Gastrocnemius medialis (tissue), 4 donors: ENCODE measurements around the gene AMT. TPM values are rescaled to one million over a fixed set of nuclear protein-coding genes. Genes with fewer than 3 reads are reported as not detected.

Source experiments
- ATAC-seq, 2 donors: fragments of 150-250 bp; one replicate each; pipeline ENCODE4 v1.9.1; 2016
- DNase-seq, 2 donors: peaks; one replicate each; pipeline ENCODE4 v3.0.0-alpha.2; 2019
- H3K27ac ChIP-seq, 4 donors: fragments of 200-600 bp; sonication (generic); 1 replicate in 1 of 4; 2 replicates in 3 of 4; pipeline ENCODE4 v1.5.1; 2016 to 2018; ENCODE audit warnings: mild to moderate bottlenecking in 2 of 4, moderate library complexity in 1 of 4
- H3K27me3 ChIP-seq, 3 donors: fragments of 200-600 bp; sonication (generic) in 2 of 3; 1 replicate in 1 of 3; 2 replicates in 2 of 3; pipeline versions ENCODE4 v1.5.1 to v1.6.0; 2016 to 2019; ENCODE audit warnings: mild to moderate bottlenecking in 1 of 3, moderate library complexity in 1 of 3
- H3K36me3 ChIP-seq, 2 donors: fragments of 200-600 bp; sonication (generic) in 1 of 2; one replicate each; pipeline ENCODE4 v1.5.1; 2017 to 2018
- H3K4me1 ChIP-seq, 2 donors: fragments of 200-600 bp; sonication (generic) in 1 of 2; one replicate each; pipeline ENCODE4 v1.5.1; 2016 to 2017; ENCODE audit warnings: mild to moderate bottlenecking in 2 of 2
- H3K4me3 ChIP-seq, 4 donors: fragments of 200-600 bp; sonication (generic) in 3 of 4; 1 replicate in 1 of 4; 2 replicates in 3 of 4; pipeline ENCODE4 v1.5.1; 2016 to 2019; ENCODE audit warnings: mild to moderate bottlenecking in 2 of 4
- H3K9me3 ChIP-seq, 3 donors: fragments of 200-600 bp; sonication (generic) in 2 of 3; 1 replicate in 1 of 3; 2 replicates in 2 of 3; pipeline ENCODE4 v1.5.1; 2016 to 2019
- POLR2A ChIP-seq, 2 donors: fragments of 450-650 bp; IDR thresholded peaks; one replicate each; pipeline ENCODE4 v1.6.1; 2017; ENCODE audit warnings: antibody characterized with exemption in 2 of 2, mild to moderate bottlenecking in 2 of 2, moderate library complexity in 2 of 2
- in situ Hi-C, 4 donors: fragments of 200-750 bp; cut with MboI; loops; one replicate each; pipeline versions ENCODE4 v1.15.0 to v1.8.0; 2017; ENCODE audit warnings: low sequenced_read_pairs in 4 of 4
- intact Hi-C: fragments of 100-400 bp; cut with DNase I; formaldehyde crosslinking; loops from one replicate; pipeline ENCODE4 v1.15.1; 2023; ENCODE audit warnings: low total_unique reads
- total RNA-seq, 4 donors: library from RNA; depleted of rRNA; stranded (reverse); fragments of >200 nt; gene quantifications; one replicate each; pipeline versions ENCODE4 v1.1.0 to v1.2.3, GENCODE V29; 2016
- TF ChIP-seq, protein P1 (sequence below), 5 experiments: fragments of 450-650 bp in 3 of 5; fragments of 200-600 bp in 2 of 5; sonication (generic) in 2 of 5; IDR thresholded peaks in 4 of 5; conservative IDR thresholded peaks in 1 of 5; 1 replicate in 4 of 5; 2 replicates in 1 of 5; pipeline ENCODE4 v1.5.1; 2016 to 2019; ENCODE audit warnings: antibody characterized with exemption in 5 of 5, mild to moderate bottlenecking in 3 of 5, moderate library complexity in 3 of 5

The AMT gene, protein sequence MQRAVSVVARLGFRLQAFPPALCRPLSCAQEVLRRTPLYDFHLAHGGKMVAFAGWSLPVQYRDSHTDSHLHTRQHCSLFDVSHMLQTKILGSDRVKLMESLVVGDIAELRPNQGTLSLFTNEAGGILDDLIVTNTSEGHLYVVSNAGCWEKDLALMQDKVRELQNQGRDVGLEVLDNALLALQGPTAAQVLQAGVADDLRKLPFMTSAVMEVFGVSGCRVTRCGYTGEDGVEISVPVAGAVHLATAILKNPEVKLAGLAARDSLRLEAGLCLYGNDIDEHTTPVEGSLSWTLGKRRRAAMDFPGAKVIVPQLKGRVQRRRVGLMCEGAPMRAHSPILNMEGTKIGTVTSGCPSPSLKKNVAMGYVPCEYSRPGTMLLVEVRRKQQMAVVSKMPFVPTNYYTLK
- 1 to 10 TPM in 2 of 4 donors, under 1 TPM in 1, not detected in 1; 0.52 to 1.3 (median 1.1) TPM for total RNA-seq

DNA sequence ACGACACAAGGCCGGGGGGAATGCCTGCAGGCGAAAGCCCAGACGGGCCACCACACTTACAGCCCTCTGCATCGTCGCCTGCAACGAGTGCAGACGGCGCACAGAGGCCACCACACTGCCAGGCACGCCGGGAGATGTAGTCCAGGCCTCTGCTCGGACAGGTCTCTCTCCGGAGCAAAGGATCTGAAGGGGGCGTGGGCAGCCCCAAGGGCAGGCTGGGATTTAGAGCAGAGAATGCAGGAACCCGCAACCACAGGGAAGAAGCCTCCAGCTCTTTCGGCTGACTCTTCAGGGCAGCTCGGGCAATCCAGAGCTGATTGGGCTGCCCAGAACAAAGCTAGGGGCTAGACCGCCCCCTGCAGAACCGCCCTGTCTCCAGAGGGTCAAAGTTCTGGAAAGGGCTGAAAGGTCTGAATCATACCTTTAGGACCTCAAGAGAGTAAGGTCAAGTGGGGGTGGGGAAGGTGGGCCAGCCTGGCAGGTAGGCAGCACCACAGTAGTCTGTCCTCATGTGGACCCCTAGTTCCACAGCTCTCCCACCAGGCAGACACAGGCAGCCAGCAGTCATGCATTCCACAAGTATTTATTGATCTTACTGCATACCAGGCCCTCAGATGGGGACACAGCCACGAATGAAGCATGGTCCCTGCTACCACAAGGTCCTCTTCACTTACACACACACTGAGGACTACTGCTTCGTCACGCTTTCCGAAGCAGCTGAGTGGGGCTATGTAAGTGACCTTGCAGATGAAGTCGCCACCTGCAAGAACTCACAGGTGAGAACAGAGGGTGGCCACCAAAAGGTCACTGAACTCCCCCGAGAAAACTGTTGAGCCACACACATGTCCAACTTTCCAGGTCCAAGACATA, at the start of gene AMT:
Gene AMT (minus strand): TSS at position 95 of the 870 bp plus-strand sequence. CDS start 23 bp downstream, at position 72.
- in situ Hi-C loops: no loop called here
- H3K27ac ChIP-seq: peak within 1 kb of the TSS in 1 of 4 donors; percentile 48
- H3K36me3 ChIP-seq: peaks cover 0 to 30% of the 10 kb centered on the region in 2 donors
- H3K4me3 ChIP-seq: no peak within 1 kb of the TSS
- H3K9me3 ChIP-seq: no peaks in the 10 kb centered on the region
- ATAC-seq (no peak), DNase-seq (no peak)
- TF ChIP-seq POLR2A (IDR thresholded peaks at IDR 0.05): no peak
- TF ChIP-seq, protein P1, sequence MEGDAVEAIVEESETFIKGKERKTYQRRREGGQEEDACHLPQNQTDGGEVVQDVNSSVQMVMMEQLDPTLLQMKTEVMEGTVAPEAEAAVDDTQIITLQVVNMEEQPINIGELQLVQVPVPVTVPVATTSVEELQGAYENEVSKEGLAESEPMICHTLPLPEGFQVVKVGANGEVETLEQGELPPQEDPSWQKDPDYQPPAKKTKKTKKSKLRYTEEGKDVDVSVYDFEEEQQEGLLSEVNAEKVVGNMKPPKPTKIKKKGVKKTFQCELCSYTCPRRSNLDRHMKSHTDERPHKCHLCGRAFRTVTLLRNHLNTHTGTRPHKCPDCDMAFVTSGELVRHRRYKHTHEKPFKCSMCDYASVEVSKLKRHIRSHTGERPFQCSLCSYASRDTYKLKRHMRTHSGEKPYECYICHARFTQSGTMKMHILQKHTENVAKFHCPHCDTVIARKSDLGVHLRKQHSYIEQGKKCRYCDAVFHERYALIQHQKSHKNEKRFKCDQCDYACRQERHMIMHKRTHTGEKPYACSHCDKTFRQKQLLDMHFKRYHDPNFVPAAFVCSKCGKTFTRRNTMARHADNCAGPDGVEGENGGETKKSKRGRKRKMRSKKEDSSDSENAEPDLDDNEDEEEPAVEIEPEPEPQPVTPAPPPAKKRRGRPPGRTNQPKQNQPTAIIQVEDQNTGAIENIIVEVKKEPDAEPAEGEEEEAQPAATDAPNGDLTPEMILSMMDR (IDR thresholded peaks at IDR 0.05 in 4 of 5, conservative IDR thresholded peaks at IDR 0.05 in 1 of 5): no peak
- intact Hi-C loops: no loop called here
- no peaks in the 10 kb centered on the region for H3K27me3 ChIP-seq
- no peaks in the 10 kb centered on the region for H3K4me1 ChIP-seq

DNA sequence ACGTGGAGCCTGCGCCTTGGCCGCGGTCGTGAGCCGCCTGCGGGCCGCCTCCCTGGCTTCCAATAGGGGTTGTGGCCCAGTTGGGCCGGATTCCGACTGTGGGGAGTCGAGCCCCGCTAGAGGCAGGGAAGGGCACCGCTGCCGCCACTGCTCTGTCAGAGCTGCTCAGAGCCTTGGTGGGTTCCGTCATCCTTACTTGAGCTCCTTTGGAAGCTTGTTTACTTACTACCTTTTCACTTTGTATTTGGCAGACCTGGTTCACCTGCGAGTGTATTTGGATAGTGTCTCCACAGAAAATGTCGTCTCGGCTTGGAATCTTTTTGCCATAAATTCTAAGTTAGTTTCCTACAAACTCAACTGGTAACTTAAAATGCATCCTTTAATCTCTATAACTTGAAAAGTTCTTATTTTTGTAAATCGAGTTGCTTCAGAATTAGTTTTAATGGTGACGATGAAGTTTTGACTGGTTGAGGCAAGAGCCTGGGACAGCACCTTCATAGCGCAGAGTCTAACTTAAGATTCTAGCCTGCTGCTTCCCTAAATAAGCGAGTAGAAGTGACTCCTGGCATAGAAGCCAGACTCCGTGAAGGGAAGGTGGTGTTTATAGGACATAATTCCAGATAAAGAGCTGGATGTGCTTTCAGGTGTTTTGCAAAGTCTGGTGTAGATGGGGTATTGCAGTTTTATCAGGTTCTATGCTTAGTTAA, 48.6 kb upstream of the AMT start:
- peak; percentile 13 to 35 for ATAC-seq
- Histone ChIP-seq H3K4me3 (peak overlapping the region; percentile 62 to 78 (median 71)), H3K4me1 (peaks cover 44 to 45% of the 10 kb centered on the region in 2 donors), H3K27me3 (no peaks in the 10 kb centered on the region), H3K27ac (peak overlapping the region; percentile 96 to 99 (median 98)), H3K9me3 (no peaks in the 10 kb centered on the region), H3K36me3 (no peaks in the 10 kb centered on the region)
- intact Hi-C loops: loop anchor here (1.0 to 5.0 kb wide), 3 partner anchors 30 to 201 kb away; partner anchors contain the start of genes APEH, RHOA and TCTA
- TF ChIP-seq, protein P1 (IDR thresholded peaks at IDR 0.05 in 4 of 5, conservative IDR thresholded peaks at IDR 0.05 in 1 of 5): peak in 2 of 5 experiments; percentile 10 to 11
- TF ChIP-seq POLR2A (IDR thresholded peaks at IDR 0.05): no peak
- in situ Hi-C loops: no loop called here
- DNase-seq: no peak

DNA sequence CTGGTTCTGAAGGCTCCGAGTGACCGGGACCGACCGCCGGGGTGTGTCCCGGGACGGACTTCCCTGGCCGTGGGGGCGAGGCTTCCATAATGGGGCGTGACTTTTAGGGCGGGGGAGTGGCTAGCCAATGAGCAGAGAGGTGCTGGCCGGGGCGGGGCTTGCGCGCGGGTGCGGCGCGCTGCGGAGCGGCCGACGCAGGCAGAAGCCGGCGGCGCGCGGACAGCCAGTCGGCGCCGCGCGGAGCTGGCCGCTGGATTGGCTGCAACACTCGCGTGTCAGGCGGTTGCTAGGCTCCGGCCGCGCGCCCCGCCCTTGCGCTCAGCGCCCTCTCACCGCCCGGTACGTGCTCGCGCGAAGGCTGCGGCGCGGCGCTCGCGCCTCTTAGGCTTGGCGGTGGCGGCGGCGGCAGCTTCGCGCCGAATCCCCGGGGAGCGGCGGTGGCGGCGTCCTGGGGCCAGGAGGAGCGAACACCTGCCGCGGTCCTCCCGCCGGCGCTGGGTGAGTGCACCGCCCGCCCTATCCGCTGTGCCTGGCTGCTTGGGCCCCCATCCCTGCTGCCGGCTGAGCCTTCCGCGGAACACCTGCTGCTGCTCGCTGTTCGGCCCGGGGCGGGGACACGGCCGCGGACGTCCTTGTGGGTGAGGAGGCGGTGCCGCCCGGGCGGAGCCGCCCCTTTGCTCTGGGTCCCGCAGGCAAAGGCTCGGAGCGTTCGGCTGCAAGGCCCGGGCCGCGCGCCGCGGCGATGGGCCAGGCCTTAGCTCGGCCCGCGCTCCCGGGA, 47.9 kb upstream of the AMT start, which contains the start of gene DAG1:
Gene DAG1 (plus strand): TSS at position 332 of the 778 bp plus-strand sequence. CDS start 40,268 bp downstream, outside the sequence.
- peak; percentile 96 to 99 for TF ChIP-seq POLR2A (IDR thresholded peaks at IDR 0.05)
- TF ChIP-seq, protein P1 (IDR thresholded peaks at IDR 0.05 in 4 of 5, conservative IDR thresholded peaks at IDR 0.05 in 1 of 5): peak in 3 of 5 experiments; percentile 7 to 15 (median 8)
- Histone ChIP-seq H3K36me3 (no peaks in the 10 kb centered on the region), H3K4me1 (peaks cover 38 to 39% of the 10 kb centered on the region in 2 donors), H3K27me3 (no peaks in the 10 kb centered on the region), H3K9me3 (no peaks in the 10 kb centered on the region), H3K4me3 (peak within 1 kb of the TSS; percentile 62 to 78 (median 71)), H3K27ac (peak within 1 kb of the TSS; percentile 96 to 99 (median 98))
- ATAC-seq: peak; percentile 73 to 78
- in situ Hi-C loops (no loop called here), intact Hi-C loops (loop anchor here (1.0 to 5.0 kb wide), 3 partner anchors 31 to 202 kb away; partner anchors contain the start of genes APEH, RHOA and TCTA)
- peak; percentile 96 to 99 for DNase-seq
